Embryonic facial prominence (tissue), 1 donor: ENCODE results near the gene SGCA.

Experiments
- DNase-seq: peaks from one replicate; pipeline ENCODE4 v3.0.0-alpha.2; 2016; ENCODE audit errors: extremely low spot score

The SGCA gene

GRCh38 chr17:50134206-50135110, 31.3 kb upstream of the SGCA start:
- no peak for DNase-seq

- DNase-seq = no peak
Observed at GRCh38 chr17:50135316-50136095, 30.3 kb upstream of the SGCA start.

DNA sequence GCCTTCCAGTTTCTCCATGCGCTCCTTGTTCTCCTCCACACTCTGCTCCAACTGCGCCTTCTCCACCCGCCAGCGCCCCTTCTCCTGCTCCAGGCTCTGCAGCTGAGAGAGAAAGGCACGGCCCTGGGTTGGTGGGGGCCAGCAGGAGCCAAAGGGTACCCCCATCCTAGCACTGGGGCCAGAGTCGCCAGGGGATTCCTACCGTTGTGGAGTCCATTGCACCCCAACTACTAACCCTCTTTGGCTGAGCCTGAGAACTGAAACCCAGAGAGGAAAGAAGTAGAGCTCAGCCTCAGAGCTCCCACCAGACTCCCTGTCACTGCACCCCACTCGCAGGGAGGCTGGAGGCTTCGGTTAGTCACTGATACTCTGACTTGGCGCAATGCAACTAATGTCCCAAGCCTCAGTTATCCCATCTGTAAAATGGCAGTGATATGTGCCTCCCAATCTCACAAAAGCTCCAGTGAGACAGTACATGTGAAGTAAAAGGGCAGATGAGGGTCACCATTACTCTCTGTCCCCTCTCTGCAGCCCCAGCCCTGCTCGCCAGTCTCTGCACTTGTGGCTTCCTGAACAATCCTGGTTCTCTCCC, 29.6 kb upstream of the SGCA start:
- no peak for DNase-seq

DNA sequence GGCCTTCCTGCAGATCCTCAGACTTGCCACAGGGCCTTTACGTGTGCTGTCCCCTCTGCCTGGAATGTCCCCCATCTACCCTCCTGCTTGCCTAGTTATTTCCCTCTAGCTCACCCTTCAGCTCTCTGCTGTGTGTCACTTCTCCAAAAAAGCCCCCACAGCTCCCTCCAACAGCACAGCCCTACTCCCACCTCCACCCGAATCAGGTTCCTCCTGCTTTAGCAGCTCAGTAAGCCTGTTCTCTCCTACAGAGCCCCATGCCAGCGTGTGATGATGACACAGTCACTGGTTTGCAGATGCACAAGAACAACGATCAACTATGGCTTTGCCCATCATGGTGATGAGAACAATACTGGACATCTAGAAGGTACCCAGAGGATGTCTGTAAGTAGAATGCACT, 28.8 kb upstream of the SGCA start:
- DNase-seq = no peak

DNA sequence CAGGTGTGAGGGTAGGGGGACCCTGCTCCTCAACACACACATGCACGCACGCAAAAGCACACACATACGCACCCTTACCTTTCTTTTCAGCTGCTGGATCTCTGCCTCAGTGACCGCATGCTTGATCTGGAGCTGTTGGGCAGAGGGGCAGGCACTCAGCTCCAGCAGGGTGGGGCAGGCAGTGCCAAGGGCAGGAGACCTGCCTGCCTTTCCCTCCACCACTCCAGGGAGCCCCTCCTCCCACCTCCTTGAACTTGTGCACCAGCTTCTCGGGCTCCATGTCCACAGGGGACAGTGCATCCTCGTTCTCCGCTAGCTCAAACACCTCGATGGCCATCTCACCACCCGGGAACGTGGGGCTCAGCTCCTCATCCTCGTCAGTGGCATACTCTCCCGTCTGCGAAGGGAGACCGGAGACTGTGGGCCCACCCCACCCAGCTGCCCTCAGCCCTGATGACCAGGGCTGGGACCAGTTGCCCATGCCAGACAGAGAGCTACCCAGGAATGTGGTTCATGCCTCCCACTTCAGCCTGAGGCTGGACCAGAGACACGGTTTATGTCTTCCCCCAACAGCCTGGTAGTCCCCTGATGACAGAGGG, 26.5 kb upstream of the SGCA start:
- DNase-seq = no peak

GRCh38 chr17:50139950-50140885, 25.6 kb upstream of the SGCA start:
- no peak for DNase-seq

GRCh38 chr17:50141026-50141744, 24.6 kb upstream of the SGCA start:
- DNase-seq = no peak

- no peak for DNase-seq
Observed at GRCh38 chr17:50141745-50142110, 24.1 kb upstream of the SGCA start.

DNA sequence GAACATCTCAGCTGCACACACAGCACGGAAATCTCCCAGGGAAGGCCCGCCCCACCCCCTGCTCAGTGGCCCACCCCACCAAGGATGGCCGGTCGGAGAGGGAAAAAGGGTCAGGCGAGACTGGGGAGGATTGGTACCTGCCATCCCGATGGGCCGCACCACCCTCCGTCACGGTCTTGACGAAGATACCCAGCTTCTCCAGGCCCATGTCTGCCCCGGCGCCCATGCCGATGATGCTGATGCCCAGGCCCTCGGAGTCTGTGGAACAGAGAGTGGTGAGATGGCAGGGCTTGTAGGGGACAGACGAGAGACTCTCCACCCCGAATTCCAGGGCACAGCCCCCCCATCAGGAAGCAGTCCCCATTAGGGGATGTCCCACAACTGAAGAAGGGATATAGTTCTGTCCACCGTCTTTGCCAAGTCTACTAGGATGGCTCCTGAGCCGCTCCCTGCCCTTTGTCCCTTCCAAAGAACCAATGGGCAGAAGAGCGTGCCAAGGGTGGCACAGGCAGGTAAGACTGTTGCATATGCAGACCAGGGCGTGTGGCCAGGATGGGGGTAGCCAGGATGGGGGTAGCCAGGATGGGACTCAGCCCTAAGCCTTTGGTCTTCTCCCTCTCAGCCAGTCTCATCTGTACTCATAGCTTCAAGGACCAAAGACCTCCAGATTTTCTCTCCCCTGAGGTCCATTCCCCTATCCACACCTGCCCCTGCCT, 22.2 kb upstream of the SGCA start:
- no peak for DNase-seq

DNA sequence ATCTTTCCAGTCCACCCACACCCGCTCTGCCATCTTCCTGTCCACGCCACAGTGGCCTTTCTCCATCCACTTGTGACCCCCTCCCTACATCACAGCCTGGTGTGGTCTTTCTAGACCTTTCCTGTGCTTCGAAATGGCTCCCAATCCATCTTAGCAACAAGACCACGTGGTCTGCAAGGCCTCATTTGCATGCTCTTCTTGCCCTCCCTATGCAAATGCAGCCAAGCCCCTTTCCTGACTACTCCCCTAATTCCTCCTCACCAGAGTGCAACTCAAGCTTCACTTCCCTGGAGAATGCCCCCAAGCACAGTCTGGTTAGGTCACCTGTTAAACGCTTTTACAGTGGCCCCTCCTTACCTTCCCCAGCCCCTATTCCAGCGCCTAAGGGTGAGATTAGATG, 21.4 kb upstream of the SGCA start:
- no peak for DNase-seq

GRCh38 chr17:50144845-50145531, 20.8 kb upstream of the SGCA start:
- DNase-seq = no peak

GRCh38 chr17:50145532-50146229, 20.1 kb upstream of the SGCA start:
- DNase-seq = no peak

- no peak for DNase-seq
Observed at GRCh38 chr17:50146230-50146926, 19.4 kb upstream of the SGCA start.

- DNase-seq = no peak
Observed at GRCh38 chr17:50146927-50147665, 18.7 kb upstream of the SGCA start.

- no peak for DNase-seq
Observed at GRCh38 chr17:50147841-50148225, 18.0 kb upstream of the SGCA start.

DNA sequence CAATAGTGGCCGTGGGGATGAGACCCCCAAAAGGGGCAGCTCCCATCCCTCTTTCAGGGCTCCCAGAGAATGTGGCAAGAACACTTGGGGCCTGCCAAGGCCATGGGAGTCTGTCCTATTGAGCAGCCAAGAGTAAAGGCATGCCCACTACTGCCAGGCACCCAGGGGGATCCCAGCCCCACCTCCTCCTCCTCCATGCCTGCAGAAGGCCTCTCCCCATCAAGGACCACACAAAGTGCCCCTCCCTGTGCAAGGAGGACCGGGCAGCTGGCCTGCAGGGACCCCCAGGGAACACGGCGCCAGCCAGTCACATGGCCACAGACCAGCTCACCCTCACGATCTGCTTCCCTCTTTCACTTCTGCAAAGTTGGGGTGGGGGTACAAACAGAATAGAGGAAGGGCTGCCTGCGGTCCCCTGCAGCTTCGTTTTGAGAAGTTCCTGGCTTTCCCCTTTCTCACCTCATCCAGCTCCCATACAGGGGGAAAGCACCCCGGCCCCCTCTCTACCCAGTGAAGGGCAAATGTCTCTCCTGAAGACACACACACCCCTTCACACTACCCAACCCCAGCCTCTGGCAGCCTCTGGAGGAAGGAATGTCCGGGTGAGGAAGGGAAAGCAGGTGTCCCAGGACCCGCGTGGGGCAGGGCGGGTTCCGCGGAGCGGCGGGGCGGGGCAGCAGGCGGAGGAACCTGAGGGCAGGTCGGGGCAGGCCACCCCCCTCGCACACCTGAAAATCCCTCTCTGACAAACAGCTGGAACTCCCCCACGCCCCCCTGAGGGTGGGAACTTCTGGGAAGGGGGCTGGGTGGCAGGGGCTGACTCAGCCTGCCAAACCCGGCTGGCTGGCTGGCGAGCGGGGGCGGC, 17.3 kb upstream of the SGCA start:
- DNase-seq = no peak
